HG03521 (cell line): ENCODE measurements around the gene VAPB.
"Not testable (repeated sequence)": the region's sequence is repeated elsewhere in the genome, so short reads cannot be mapped to it uniquely, and the experiment has no call there.

ENCODE experiments used
- ATAC-seq: cut with Tn5 transposase; IDR thresholded peaks from one replicate; pipeline ENCODE4 v1.9.1; 2021; ENCODE audit warnings: mild to moderate bottlenecking, moderate library complexity; ENCODE audit not compliant: unreplicated experiment

VAPB gene

DNA sequence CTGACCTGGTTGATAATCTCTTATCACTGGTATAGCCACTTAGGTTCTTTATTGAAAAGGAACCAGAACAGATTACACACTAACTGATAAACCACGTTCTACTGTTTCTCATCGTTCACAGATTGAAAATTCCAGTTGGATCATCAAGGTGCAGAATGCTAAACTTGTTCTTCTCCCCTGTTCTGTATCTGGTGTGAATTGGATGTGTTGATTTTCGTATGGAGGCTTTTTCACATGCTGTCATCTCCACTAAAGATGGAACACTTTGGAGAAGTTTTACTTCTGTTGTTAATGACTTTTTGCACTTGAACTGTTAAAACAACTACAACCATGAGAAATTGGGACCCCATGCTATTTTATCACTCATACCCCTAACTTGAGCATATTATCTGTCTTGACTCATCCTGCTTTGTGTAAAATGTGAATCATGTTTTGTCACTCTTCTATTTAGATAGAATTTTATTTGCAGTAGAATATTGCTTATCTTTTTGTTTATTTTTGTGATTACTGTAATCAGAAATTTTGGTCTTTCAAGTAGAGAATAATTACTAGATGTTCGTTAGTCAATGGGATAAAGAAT is 17.5 kb downstream of the VAPB start:
- ATAC-seq: no peak

DNA sequence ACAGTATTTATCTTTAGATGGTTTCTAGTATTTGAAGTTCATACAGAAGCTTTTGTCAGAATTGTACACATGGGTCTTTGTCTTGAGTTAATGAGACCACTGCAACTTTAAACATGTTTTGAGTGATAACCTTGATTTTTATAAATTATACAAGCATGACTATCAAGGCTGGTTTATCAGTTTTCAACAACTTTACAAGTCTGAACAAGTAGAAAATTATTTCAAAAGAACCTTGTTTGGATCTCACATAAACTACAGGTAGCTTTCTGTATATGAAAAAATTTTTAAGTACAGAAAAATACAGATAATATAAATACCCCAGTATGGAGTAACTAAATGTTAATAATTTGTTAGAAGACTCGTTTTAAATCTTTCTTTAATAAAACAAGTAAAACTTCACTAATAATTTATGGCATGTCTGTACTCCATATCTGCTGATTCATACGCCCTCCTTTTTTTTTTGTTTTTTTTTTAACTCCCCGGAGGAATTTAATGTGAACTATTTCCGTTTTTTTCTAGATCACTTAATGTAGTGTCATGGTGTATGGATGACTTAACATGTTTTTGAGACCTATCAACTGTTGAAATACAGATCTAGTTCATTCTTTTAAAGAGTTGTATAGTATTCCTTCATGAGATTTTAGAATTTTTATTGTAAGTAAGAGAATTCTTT is 18.3 kb downstream of the VAPB start:
- no peak for ATAC-seq

DNA sequence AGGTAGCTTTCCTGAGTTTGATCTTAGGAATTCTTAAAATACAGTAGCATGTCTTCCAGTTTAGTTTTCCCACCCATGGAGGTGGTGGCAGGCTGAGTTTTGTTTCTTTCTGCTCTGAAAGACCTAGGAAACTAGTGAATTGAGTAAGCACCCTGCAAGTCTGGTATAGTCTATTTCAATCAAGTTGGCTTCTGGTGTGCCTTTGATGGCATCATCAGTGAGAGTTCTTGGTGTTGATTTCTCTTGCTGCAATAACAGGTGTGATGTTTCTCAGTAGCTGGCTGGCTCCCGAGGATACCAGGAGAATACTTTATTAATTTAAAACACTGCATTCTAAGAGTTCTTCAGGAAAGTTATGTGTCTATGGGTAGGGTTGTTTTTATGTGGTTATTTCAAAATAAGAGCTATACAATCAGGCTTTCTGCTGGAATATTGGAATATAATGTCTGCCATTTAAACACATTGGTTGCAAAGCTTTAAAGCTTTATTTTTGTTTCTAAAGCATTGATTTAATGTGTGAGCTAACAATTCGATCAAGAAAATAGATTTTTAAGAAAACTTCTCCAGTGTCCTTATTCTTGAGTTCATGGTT is 19.0 kb downstream of the VAPB start:
- ATAC-seq: no peak

DNA sequence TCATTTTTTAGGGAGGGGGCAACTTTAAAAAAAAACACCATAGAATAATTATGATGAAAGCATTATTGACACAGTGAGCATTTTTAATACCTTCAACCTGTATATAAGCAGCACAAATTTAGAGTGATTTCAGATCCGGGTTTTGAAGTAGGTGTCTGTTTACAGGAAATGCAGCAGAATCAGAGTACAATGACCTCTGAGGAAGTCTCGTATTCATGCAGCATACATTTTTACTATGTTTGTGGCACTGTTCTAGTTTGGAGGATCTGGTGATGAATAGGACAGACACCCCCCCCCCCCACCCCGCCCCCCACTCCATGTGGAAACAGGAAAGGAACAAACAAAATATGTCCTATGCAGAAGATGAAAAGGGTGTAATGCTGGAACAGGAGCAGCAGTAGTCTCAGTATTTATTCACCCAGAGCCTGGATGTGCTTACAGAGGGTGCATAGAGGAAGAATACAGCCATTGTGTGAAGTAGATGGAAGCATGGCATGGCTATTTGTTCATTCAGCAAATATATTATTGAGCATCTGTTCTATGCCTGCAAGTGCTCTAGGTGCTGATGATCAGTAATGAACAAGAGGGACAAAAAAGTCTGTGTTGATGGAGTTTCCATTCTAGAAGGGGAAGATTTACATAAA is 19.7 kb downstream of the VAPB start:
- no peak for ATAC-seq

DNA sequence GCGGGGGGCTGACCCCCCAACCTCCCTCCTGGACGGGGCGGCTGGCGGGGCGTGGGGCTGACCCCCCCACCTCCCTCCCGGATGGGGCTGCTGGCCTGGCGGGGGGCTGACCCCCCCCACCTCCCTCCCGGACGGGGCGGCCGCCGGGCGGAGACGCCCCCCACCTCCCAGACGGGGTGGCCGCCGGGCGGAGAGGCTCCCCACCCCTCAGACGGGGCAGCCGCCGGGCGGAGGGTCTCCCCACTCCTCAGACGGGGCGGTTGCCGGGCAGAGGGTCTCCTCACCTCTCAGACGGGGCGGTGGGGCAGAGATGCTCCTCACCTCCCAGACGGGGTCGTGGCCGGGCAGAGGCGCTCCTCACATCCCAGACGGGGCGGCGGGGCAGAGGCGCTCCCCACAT is 25.2 kb downstream of the VAPB start:
- ATAC-seq: not testable (repeated sequence)

DNA sequence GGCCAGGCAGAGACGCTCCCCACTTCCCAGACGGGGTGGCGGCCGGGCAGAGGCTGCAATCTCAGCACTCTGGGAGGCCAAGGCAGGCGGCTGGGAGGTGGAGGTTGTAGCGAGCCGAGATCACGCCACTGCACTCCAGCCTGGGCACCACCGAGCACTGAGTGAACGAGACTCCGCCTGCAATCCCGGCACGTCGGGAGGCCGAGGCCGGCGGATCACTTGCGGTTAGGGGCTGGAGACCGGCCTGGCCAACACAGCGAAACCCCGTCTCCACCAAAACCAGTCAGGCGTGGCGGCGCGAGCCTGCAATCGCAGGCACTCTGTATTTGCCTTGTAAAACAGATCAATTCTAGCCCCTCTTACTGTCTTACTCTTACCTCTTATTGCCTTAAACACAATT is 25.8 kb downstream of the VAPB start:
- ATAC-seq: not testable (repeated sequence)

DNA sequence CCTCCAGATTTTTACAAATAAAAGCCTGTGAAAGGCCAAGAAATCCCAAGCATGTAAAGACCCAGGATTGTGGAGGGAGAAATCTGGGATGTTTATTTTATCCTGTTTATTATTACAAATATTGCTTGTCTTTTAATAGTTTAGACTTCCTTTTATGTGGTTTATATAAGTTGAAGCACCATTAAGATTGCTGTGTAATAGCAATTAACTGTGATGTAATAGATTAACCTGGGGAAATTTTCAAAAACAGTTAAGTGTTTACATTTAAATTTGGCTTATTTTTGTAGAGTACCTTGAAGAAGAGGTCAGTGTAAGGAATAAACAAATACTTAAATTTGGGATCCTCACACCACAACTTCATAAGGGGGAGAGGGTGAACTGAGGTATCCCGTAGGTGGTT is 27.0 kb downstream of the VAPB start:
- ATAC-seq: no peak

DNA sequence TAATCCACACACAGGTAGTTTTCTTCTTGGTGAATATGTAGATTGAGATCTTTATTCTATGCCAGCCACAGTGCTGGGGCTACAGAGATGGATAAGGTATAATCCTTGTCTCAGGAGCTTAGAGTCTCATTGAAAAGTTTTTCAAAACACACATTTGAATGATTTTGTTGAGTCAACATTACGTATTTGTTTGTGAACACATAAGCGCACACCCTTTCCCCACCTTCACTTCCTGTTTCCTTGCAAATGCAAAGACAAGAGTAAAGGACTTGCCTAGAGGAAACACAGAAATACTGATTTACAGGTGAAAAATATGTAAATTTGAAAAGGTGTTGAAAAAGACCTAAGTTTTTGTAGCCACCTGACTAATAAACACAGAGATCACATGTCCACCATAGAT is 27.8 kb downstream of the VAPB start:
- no peak for ATAC-seq

DNA sequence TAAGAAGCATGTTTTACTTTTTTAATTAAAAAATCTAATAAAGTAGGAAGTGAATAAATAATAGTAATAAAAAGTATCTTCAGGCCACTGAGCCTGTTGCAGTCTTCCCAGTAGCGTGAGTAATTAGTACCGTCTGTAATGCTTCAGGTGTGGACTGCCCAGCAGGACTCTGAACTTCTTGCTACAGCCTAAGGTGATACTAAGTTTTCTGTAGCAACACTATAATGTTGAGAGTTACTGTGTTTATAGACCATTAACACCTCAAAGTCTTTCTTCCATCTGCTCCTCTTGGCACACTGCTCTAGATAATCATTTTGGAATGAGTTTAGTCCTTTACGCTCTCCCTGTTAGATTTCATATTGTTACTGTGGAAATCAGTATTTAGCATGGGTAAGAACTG is 28.4 kb downstream of the VAPB start:
- no peak for ATAC-seq

DNA sequence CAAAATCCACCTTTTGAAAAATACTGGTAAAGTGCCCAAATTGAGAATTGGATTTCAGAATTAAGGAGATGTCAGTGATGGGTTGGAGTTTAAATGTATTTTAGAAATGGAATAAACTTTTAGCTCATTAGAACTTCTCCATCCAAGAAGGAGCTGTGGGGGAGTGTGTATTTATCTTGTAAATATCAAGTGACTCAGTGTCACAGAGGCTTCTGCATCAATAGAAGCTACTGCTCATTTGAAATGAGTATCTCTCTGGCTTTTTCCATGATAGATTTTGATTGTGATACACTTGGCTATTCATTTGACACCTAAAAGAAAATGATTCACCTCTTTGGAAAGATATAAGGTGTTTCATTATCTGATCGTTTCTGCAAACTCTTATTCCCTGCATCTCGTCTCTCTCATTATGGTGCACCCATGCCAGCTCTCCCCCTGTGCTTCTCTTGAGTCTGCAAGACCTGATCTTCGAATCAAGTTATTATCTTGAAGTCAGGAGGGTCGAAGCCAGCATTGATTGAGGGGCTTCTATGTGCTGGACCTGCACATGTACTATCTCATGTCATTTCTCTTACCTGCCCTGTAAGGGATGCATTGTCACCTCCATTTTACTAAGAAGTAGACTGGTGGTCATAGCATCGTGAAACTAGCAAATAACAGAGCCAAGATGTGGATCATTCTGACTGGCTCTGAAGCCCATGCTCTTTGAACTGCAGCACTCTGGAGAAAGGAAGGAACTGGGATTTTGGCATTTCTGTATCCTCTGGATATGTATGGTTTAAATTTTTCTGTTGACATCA is 30.1 kb downstream of the VAPB start:
- ATAC-seq: no peak

DNA sequence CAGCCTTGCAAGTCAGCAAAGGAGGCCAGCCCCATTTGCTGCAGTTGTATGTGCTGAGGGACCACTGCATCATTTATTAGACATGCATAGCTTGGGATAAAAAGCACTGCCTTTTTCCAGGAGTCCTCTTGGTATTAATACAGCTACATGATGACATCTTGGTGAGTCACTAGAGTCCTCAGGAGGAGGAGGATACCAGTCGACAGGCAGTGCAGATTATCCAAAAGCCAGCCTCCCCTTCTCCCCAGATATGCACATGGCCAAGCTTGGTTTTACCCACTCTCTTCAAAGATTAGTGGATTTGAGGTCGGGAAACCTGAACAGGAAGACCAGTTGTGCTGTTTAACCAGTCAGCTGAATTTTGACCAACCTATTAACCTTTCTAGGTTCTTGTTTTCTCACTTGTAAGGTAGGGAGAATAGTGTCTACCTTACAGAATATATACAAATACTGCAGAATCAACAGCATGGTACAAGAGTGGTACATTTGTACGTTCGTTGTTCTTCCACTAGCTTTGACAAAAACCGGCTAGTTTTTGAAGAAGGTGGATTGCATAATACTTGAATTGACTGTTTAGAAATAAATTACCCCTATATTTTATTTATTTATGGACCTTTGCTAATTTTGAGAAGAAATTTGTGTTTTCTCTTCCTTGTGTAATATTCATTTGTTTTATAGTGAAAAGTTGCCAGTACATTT is 31.9 kb downstream of the VAPB start:
- no peak for ATAC-seq

DNA sequence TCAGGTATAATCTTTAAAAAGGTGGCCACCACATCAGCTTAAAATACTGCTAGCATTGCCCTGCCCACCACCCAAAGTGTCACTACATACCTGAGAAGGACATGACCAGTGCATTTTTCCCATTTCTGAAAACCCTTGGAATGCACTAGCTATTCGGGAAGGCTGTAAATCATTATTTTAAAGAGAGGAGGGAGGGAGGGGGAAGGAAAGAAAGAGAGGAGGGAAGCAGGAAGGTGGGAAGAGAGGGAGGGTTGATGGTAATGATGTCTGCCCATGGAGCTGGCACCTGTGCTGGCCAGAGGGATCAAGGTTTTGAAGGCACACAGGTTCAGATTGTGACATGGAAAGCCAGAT is 32.4 kb downstream of the VAPB start:
- ATAC-seq: no peak

DNA sequence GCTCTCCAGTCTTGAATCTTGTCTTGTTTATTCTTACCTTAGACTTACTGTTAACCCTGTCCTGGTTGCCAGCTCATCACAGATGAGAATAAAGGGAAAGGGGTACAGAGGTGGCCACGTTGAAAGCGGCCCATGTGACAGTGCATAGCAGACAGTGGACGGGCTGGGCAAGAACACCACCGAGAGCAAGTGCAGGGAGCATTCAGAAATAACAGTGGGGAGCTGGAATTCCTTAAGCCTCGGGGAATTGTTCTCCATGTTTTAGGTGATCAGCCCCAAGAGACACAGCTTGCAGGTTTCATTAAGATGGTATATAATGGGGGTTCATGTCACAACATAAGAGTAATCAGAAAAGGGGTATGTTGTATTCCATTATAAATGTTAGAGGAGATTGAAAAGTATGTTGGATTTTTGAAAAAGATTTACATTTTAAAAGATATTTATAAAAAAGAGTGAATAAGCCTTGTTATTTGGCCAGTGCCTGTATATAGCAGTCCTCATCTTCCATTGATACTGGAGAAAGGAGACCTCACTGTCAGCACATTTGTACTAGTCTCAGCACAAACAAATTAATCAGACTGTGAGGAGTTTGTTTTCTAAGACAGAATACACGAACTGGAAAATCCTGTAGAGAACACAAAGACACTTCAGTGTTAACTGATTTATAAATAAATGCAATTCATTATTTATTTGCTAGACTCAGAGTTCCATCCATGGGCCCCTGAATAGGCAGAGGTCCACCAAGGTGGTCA is 35.4 kb downstream of the VAPB start:
- no peak for ATAC-seq

DNA sequence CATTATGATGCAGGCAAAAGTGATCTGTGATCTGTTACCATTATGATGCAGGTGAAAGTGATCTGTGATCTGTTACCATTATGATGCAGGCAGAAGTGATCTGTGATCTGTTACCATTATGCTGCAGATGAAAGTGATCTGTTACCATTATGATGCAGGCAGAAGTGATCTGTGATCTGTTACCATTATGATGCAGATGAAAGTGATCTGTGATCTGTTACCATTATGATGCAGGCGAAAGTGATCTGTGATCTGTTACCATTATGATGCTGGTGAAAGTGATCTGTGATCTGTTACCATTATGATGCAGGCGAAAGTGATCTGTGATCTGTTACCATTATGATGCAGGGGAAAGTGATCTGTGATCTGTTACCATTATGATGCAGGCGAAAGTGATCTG is 38.5 kb downstream of the VAPB start:
- ATAC-seq: not testable (repeated sequence)

DNA sequence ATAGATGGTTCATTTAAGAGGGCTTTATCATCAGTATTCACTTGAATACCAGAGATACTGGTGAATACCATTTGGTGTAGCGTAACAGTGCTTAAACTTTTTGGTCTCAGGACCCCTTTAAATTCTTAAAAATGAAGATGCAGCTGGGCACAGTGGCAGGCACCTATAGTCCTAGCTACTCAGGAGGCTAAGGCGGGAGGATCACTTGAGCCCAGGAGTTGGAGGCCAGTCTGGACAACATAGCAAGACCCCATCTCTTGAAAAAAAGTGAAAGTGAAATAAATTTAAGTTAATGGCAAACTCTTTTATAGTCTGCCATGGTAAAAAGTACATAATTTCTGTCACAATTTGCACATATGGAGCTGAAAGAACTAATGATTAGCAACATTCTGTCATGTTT is 39.3 kb downstream of the VAPB start:
- no peak for ATAC-seq

DNA sequence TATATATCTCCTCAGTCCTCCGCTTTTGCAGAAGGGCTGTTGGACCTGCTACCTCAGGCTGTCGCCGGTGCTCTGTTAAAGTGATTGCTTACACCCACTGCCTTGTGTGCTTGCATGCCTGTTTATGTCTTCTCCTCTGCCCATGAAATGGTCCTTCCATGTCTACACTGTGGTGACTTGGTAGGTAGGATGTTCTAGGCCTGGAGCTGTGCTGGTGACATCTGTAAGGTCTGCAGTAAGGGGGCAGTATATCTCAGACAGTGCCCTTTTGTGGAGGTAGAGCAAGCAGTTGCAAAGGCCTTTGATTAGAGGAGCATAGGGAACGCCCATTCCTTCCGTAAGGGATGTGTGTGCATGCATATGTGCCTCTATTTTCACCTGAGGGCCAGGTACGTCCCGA is 40.3 kb downstream of the VAPB start:
- ATAC-seq: no peak

DNA sequence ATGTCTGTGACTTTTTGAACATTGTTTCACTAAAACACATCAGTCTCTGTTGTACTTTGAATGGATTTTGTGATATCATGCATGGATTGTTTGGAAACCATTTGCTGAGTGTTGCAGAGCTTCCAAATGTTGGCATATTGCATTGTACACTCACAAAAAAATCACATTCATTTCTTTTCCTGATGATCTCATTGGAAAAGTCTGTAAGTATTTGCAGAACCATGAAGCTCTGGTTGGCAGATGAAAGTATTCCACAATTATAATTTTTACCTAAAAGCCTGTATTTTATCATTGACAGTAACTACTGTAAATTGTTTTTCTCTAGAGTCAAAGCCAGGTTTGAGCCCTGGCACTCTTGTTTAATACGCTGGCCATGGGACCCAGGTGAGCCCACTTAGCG is 42.1 kb downstream of the VAPB start:
- ATAC-seq: no peak

DNA sequence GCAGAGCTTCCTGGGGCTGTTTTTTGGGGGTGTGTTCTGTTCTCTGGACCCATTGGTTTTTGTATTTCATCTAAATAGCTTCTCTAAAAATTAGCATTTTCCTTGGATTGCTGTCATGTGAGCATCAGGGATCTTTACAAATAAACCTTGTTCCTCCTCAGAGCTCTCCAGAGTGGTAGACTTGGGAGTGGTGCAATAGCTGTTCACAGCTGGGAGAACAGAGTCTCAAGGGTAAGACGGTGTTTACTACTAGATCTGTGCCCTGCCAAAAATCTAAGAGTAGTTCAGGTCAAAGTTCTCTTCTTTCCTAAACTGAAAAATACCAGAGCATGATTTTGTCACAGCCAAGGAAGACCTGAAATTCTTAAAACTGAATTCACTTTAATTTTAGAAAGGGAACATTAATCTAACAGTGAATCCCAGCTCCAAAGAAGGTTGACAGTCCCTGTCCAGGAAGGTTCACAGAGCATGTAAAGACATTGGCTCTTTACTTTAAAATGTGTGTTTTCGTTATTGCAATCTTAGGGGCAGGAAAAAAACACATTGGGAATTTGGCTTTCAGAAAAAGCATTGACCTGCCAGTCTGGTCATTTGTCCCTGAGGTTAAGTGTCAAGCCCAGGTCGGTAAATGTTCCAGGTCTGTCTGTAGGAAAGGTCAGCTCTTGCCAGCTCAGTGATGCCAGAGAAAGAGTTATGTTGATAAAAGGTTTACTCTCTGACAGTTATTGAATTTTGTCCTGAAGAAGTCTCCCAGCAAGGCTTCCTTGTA is 43.3 kb downstream of the VAPB start:
- no peak for ATAC-seq

DNA sequence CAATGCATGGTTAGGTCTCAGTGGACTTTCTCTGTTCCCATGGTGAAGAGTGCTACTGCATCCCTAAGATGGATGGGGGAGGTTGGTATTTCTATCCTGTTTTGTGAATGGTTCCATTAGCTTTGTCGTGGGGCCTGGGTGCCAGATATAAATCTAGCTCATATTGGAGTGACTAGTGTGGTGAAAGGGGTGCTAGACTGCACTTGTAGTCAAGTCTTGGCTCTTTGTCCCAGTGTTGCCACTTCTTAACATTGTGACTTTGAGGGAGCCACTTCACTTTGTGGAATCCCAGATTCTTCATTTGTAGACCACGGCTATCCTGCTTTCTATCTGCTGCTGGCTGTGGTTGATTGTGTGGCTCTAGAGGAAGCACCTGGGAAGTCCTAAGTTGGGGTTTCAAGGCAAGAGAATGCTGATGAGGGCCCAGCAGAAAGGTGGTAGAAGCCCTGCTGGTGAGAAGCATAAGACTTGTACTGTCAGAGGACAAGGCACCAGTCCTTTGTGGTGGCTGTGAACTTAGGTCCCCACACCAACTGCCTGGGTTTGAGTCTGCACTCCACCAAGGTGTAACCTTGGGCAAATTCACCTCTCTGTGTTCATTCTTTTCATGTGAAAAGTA is 44.1 kb downstream of the VAPB start:
- ATAC-seq: no peak
